ENCODE results near the gene NCEH1. TPM values are rescaled to one million over a fixed set of nuclear protein-coding genes. Genes with fewer than 3 reads are reported as not detected.

The NCEH1 gene
- total and polyA plus RNA-seq, 10 of the 15 experiments (the other 5 are each of a cell fraction or from before 2014, with no cell fraction given) = 1.8 to 8.1 (median 4.5) TPM

GRCh38 chr3:172659246-172660002 lies 51.4 kb downstream of the NCEH1 start (continued):
- TF ChIP-seq SUPT20H (IDR thresholded peaks at IDR 0.05; ENCODE audit: borderline replicate concordance, control insufficient read depth, low read depth, low read length) (no peak), MEF2B (IDR thresholded peaks at IDR 0.05; ENCODE audit: partially characterized antibody, poor library complexity, severe bottlenecking) (no peak), JUND (IDR thresholded peaks at IDR 0.05; ENCODE audit: low read depth, low read length) (no peak), CHD2 (IDR thresholded peaks at IDR 0.05; ENCODE audit: borderline replicate concordance, low read depth, low read length) (no peak), CBX3 (IDR thresholded peaks at IDR 0.05; ENCODE audit: borderline replicate concordance, low read depth) (no peak)
- TF ChIP-seq, protein P1, sequence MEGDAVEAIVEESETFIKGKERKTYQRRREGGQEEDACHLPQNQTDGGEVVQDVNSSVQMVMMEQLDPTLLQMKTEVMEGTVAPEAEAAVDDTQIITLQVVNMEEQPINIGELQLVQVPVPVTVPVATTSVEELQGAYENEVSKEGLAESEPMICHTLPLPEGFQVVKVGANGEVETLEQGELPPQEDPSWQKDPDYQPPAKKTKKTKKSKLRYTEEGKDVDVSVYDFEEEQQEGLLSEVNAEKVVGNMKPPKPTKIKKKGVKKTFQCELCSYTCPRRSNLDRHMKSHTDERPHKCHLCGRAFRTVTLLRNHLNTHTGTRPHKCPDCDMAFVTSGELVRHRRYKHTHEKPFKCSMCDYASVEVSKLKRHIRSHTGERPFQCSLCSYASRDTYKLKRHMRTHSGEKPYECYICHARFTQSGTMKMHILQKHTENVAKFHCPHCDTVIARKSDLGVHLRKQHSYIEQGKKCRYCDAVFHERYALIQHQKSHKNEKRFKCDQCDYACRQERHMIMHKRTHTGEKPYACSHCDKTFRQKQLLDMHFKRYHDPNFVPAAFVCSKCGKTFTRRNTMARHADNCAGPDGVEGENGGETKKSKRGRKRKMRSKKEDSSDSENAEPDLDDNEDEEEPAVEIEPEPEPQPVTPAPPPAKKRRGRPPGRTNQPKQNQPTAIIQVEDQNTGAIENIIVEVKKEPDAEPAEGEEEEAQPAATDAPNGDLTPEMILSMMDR (IDR thresholded peaks at IDR 0.05 in 2 of 3, conservative IDR thresholded peaks at IDR 0.05 in 1 of 3; ENCODE audit: control insufficient read depth in 2 of 3, extremely low read depth in 1 of 3, insufficient read depth in 1 of 3, low read depth in 3 of 3, low read length in 3 of 3) = no peak
- TF ChIP-seq, protein P2, sequence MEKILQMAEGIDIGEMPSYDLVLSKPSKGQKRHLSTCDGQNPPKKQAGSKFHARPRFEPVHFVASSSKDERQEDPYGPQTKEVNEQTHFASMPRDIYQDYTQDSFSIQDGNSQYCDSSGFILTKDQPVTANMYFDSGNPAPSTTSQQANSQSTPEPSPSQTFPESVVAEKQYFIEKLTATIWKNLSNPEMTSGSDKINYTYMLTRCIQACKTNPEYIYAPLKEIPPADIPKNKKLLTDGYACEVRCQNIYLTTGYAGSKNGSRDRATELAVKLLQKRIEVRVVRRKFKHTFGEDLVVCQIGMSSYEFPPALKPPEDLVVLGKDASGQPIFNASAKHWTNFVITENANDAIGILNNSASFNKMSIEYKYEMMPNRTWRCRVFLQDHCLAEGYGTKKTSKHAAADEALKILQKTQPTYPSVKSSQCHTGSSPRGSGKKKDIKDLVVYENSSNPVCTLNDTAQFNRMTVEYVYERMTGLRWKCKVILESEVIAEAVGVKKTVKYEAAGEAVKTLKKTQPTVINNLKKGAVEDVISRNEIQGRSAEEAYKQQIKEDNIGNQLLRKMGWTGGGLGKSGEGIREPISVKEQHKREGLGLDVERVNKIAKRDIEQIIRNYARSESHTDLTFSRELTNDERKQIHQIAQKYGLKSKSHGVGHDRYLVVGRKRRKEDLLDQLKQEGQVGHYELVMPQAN (conservative IDR thresholded peaks at IDR 0.05) = no peak
